AG04449 (cell line): ENCODE results near the gene VAC14.
"Not testable (repeated sequence)": the region's sequence is repeated elsewhere in the genome, so short reads cannot be mapped to it uniquely, and the experiment has no call there.

Experiments used
- CTCF ChIA-PET: fragments of 350-600 bp; formaldehyde crosslinking; extraction: SDS; loops from one replicate; lab custom pipeline; 2021; ENCODE audit warnings: antibody characterized with exemption; lab: Yijun Ruan, JAX
- POLR2A ChIA-PET: fragments of 400-600, 350-600 bp; formaldehyde crosslinking; extraction: SDS; loops from one replicate; lab custom pipeline; 2020; ENCODE audit warnings: antibody characterized with exemption, inconsistent platforms; lab: Yijun Ruan, JAX
- DNase-seq: peaks from one replicate; pipeline ENCODE4 v3.0.0-alpha.2; 2010; ENCODE audit warnings: low read depth, low spot score
- H3K4me3 ChIP-seq: 2 replicates; pipeline ENCODE4 v1.5.1; 2011; ENCODE audit warnings: low read depth, mild to moderate bottlenecking, control low read depth, low read length
- CTCF ChIP-seq: IDR thresholded peaks from one replicate; pipeline ENCODE4 v1.5.1; 2011; ENCODE audit warnings: mild to moderate bottlenecking, moderate library complexity, low read length, control low read depth, inconsistent platforms; ENCODE audit not compliant: insufficient read depth; ENCODE audit errors: missing control alignments

The VAC14 gene

GRCh38 chr16:70746040-70746707, 54.8 kb downstream of the VAC14 start:
- H3K4me3 ChIP-seq: no peak overlapping the region
- POLR2A ChIA-PET: no interaction called here
- TF ChIP-seq CTCF: no peak
- CTCF ChIA-PET: interaction anchor here (1.3 to 1.6 kb wide), 4 partner anchors 9 to 56 kb away, joined by 4 to 9 read pairs (median 6); no protein-coding TSS in a partner anchor
- peak; percentile 29 for DNase-seq

GRCh38 chr16:70745536-70746025, 55.4 kb downstream of the VAC14 start:
- POLR2A ChIA-PET: no interaction called here
- no peak for DNase-seq
- CTCF ChIA-PET: interaction anchor here (1.3 to 1.6 kb wide), 4 partner anchors 8 to 56 kb away, joined by 4 to 9 read pairs (median 6); no protein-coding TSS in a partner anchor
- no peak for TF ChIP-seq CTCF
- H3K4me3 ChIP-seq: no peak overlapping the region

- CTCF ChIA-PET: no interaction called here
Measured at GRCh38 chr16:70744366-70744765, 56.6 kb downstream of the VAC14 start.

DNA sequence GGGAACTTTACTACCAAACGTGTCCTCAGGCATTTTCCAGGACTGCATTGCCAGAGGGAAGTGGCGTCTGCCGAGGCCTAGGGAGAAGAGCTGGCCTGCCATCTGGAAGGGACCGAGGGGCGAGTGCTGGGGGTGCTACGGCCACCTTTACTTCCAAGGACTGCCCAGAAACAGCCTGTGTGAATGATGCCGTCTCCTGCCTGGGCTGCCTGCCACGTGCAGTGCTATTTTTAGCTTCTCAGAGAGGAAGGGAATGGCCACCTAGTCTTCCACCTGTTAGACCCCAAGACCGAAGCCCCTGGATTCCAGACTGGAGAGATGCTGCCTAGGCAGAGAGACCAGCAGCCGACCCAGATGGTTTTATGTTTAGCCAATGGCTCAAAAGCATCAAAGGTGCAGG, 57.2 kb downstream of the VAC14 start:
- no peak for DNase-seq
- TF ChIP-seq CTCF: no peak
- CTCF ChIA-PET: no interaction called here
- no peak overlapping the region for H3K4me3 ChIP-seq
- POLR2A ChIA-PET: no interaction called here

More at GRCh38 chr16:70744366-70744765, 56.6 kb downstream of the VAC14 start:
- POLR2A ChIA-PET: no interaction called here
- H3K4me3 ChIP-seq: no peak overlapping the region
- no peak for DNase-seq
- TF ChIP-seq CTCF: no peak

- H3K4me3 ChIP-seq, DNase-seq, POLR2A ChIA-PET, CTCF ChIA-PET: not testable (repeated sequence)
Measured at GRCh38 chr16:70742967-70743366, 58.0 kb downstream of the VAC14 start.

GRCh38 chr16:70741783-70742125, 59.2 kb downstream of the VAC14 start:
- no peak for TF ChIP-seq CTCF
- ChIA-PET CTCF (interaction anchor here (0.8 to 2.4 kb wide), 5 partner anchors 11 to 62 kb away, joined by 3 to 10 read pairs (median 4); no protein-coding TSS in a partner anchor), POLR2A (interaction anchor here (0.6 kb wide), 1 partner anchor 19 kb away, joined by 3 read pairs; no protein-coding TSS in a partner anchor)
- no peak overlapping the region for H3K4me3 ChIP-seq
- no peak for DNase-seq
